Measurements from ENCODE around the gene CGB2. TPM values are rescaled to one million over a fixed set of nuclear protein-coding genes. Genes with fewer than 3 reads are reported as not detected.
A peak's percentile ranks its signal among the peaks of the same experiment; 100 is the strongest.
"Not testable (repeated sequence)": the region's sequence is repeated elsewhere in the genome, so short reads cannot be mapped to it uniquely, and the experiment has no call there.

CGB2 gene
- not detected in 2 replicates for total RNA-seq

DNA sequence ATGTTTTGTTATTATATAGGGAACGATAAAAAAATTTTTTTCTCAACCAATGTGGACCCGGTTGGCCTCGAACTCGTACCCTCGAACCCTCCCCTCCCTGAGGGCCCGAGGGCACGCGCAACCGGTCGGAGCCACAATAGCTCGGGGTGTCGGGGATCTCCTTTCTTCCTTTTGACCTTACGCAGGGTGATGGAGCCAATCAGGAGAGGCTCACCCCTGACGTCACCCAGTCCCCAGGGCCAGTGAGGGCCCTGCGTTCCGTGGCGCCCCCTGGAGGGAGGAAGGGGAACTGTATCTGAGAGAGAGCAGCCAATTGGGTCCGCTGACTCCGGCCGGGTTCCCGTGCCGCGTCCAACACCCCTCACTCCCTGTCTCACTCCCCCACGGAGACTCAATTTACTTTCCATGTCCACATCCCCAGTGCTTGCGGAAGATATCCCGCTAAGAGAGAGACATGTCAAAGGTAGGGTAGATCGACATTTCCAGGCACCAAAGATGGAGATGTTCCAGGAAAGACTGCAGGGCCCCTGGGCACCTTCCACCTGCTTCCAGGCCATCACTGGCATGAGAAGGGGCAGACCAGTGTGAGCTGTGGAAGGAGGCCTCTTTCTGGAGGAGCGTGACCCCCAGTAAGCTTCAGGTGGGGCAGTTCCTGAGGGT is at the start of gene CGB2:
Gene CGB2, plus strand, starts transcription at position 249 of the 660 bp plus-strand sequence. Its CDS starts 206 bp downstream, at position 455.
- H3K9me3 Mint-ChIP-seq; POLR2A ChIA-PET; CTCF ChIA-PET; H3K4me1 Mint-ChIP-seq; intact Hi-C loops (cut with micrococcal nuclease); DNase-seq; H3K27me3 Mint-ChIP-seq; H3K36me3 Mint-ChIP-seq (ENCODE audit: low read depth); H3K27ac Mint-ChIP-seq; H3K4me3 Mint-ChIP-seq: not testable (repeated sequence)
- ATAC-seq (ENCODE audit: low read depth) = peak; percentile 25

DNA sequence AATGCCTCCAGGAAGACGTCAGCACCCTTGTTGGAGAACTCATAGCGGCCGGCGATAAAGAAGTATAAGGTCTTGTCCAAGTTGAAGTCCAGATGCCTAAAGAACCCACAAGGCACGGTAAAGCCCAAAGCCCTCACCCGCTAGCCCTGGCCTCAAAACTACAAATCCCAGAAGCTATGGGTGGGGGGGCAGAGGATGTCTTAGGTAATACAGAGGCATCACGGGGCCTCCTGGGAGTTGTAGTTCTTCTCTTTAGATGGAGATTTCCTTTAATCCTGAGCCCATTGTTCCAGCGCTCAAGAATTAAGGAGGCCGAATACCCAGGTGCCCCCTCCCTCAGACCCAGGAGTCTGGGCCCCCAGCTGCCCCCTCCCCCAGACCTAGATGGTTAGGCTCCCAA is 49.4 kb upstream of the CGB2 start:
- Mint-ChIP-seq H3K27me3 (no peaks in the 10 kb centered on the region), H3K36me3 (ENCODE audit: low read depth) (peaks cover 51% of the 10 kb centered on the region), H3K27ac (no peak overlapping the region), H3K4me1 (peaks cover 9% of the 10 kb centered on the region), H3K4me3 (no peak overlapping the region), H3K9me3 (no peaks in the 10 kb centered on the region)
- ChIA-PET POLR2A (interaction anchor here (0.6 to 2.0 kb wide), 2 partner anchors 11 to 68 kb away, joined by 5 to 10 read pairs; partner anchors contain the start of genes GYS1 and RUVBL2), CTCF (no interaction called here)
- DNase-seq (no peak), ATAC-seq (ENCODE audit: low read depth) (no peak)
- TF ChIP-seq, protein P1, sequence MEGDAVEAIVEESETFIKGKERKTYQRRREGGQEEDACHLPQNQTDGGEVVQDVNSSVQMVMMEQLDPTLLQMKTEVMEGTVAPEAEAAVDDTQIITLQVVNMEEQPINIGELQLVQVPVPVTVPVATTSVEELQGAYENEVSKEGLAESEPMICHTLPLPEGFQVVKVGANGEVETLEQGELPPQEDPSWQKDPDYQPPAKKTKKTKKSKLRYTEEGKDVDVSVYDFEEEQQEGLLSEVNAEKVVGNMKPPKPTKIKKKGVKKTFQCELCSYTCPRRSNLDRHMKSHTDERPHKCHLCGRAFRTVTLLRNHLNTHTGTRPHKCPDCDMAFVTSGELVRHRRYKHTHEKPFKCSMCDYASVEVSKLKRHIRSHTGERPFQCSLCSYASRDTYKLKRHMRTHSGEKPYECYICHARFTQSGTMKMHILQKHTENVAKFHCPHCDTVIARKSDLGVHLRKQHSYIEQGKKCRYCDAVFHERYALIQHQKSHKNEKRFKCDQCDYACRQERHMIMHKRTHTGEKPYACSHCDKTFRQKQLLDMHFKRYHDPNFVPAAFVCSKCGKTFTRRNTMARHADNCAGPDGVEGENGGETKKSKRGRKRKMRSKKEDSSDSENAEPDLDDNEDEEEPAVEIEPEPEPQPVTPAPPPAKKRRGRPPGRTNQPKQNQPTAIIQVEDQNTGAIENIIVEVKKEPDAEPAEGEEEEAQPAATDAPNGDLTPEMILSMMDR (IDR thresholded peaks at IDR 0.05) = no peak
- intact Hi-C loops (cut with micrococcal nuclease) = no loop called here

DNA sequence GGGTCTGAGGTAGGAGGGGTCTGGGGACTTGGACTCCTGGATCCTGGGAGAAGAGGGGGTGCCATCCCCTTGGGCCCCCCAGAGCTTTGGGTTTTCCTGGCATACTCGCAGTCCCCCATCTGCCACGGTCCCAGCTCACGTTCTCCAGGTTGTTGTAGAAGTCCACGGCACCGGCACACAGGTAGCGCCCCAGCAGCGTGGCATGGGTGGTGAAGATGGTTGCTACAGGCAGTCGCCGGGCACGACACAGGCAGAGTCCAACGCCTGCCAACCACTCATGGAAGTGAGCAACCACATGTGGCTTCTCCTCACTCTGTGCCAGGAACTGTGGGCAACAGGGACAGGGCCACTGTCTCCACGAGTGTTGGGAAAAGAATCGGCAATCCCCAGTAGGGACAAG is 46.0 kb upstream of the CGB2 start:
- Mint-ChIP-seq H3K9me3 (no peaks in the 10 kb centered on the region), H3K36me3 (ENCODE audit: low read depth) (peaks cover 58% of the 10 kb centered on the region), H3K4me1 (peaks cover 7% of the 10 kb centered on the region), H3K27ac (no peak overlapping the region), H3K4me3 (no peak overlapping the region), H3K27me3 (no peaks in the 10 kb centered on the region)
- TF ChIP-seq, protein P1 (IDR thresholded peaks at IDR 0.05) = no peak
- ATAC-seq (ENCODE audit: low read depth) = no peak
- intact Hi-C loops (cut with micrococcal nuclease) = no loop called here
- ChIA-PET CTCF (no interaction called here), POLR2A (no interaction called here)
- no peak for DNase-seq

DNA sequence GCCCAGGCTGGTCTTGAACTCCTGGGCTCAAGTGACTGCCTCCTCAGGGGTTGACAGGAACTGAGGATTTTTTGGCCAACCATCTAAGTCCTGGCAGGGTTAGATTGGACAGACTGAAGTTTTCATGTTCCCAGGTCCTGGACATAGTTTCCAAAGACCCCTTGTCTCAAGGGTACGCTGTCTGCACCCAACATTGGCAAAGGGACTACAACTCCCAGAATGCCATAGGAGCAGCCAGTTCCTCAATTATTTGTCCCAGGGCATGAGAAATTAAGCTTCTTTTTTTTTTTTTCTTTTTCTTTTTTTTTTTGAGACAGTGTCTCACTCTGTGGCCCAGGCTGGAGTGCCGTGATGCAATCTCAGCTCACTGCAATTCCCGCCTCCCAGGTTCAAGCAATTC is 45.5 kb upstream of the CGB2 start:
- peaks cover 55% of the 10 kb centered on the region for H3K36me3 Mint-ChIP-seq (ENCODE audit: low read depth)
- intact Hi-C loops (cut with micrococcal nuclease) = no loop called here
- TF ChIP-seq, protein P1 (IDR thresholded peaks at IDR 0.05) = no peak
- CTCF ChIA-PET = interaction anchor here (1.2 kb wide), 1 partner anchor 14 kb away, joined by 3 read pairs; no protein-coding TSS in a partner anchor
- ATAC-seq (ENCODE audit: low read depth) (no peak), DNase-seq (no peak)
- H3K27me3 Mint-ChIP-seq = no peaks in the 10 kb centered on the region
- no peak overlapping the region for H3K4me3 Mint-ChIP-seq
- no peak overlapping the region for H3K27ac Mint-ChIP-seq
- peaks cover 9% of the 10 kb centered on the region for H3K4me1 Mint-ChIP-seq
- POLR2A ChIA-PET = interaction anchor here (0.7 kb wide), 1 partner anchor 167 kb away, joined by 3 read pairs; no protein-coding TSS in a partner anchor
- no peaks in the 10 kb centered on the region for H3K9me3 Mint-ChIP-seq

DNA sequence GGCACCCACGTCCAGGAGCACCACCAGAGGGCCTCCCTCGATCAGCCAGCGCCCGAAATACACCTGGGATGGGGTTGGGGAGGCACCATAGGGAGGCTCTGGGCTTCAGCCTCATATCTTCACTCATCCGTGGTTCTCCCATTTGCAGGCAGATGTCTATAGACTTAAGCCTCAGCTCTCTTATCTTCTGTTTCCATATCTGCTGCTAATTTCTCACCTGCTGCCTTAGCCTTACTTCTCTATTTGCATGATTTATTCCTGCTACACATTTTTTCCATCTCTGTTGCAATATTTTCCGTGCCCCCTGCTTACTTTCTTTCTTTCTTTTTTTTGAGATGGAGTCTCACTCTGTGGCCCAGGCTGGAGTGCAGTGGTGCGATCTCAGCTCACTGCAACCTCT is 44.4 kb upstream of the CGB2 start:
- no peak overlapping the region for H3K4me3 Mint-ChIP-seq
- ATAC-seq (ENCODE audit: low read depth) (peak; percentile 13), DNase-seq (no peak)
- no peak overlapping the region for H3K27ac Mint-ChIP-seq
- POLR2A ChIA-PET = interaction anchor here (0.5 to 0.6 kb wide), 2 partner anchors 11 to 109 kb away, joined by 5 to 8 read pairs; no protein-coding TSS in a partner anchor
- TF ChIP-seq, protein P1 (IDR thresholded peaks at IDR 0.05) = no peak
- no peaks in the 10 kb centered on the region for H3K9me3 Mint-ChIP-seq
- no peaks in the 10 kb centered on the region for H3K27me3 Mint-ChIP-seq
- intact Hi-C loops (cut with micrococcal nuclease) = no loop called here
- peaks cover 45% of the 10 kb centered on the region for H3K36me3 Mint-ChIP-seq (ENCODE audit: low read depth)
- peaks cover 14% of the 10 kb centered on the region for H3K4me1 Mint-ChIP-seq
- CTCF ChIA-PET = interaction anchor here (1.2 kb wide), 1 partner anchor 13 kb away, joined by 3 read pairs; no protein-coding TSS in a partner anchor
